ENCODE results near the gene GTF2H1.
"Not testable (repeated sequence)": the region's sequence is repeated elsewhere in the genome, so short reads cannot be mapped to it uniquely, and the experiment has no call there.

The GTF2H1 gene

DNA sequence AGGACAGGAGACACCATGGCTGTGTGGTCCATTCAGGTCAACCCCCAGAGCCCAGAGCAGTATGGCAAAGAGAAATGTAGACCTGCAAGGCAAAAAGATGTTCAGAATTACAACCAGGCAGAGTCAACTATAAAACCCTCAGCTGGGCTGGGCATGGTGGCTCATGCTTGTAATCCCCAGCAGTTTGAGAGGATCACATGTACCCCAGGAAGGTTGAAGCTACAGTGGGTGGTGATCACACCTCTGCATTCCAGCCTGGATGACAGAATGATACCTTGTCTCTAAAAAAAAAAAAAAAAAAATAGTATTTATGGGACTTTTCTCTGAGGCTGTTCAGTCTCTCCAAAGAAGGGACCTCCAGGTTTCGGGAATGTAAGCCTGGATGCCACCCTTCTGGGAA is 53.6 kb downstream of the GTF2H1 start:
- no peak for DNase-seq (ENCODE audit: low read depth in 2 of 2)

DNA sequence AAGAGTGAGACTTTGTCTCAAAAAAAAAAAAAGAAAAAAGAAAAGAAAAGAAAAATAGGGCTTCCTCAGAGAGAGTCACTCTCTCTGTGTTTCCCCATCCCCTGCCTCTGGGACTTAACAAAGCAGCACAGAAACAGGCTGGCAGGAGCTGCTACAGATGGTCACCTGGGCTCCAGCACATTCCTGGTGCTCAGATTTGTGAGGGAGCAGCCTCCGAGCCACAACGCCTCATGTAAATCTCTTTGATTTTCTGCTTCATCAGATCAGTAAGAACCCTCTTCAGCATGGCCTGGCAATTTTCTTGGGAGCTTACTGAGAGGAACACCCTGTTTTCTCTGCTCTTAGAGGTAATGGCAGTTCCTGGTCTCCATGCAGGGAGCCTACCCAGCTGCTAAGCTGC is 56.8 kb downstream of the GTF2H1 start:
- no peak for DNase-seq (ENCODE audit: low read depth in 2 of 2)

- peak; percentile 32 to 57 for DNase-seq (ENCODE audit: low read depth in 2 of 2)
These were observed 61.2 kb downstream of the GTF2H1 start for GRCh38 chr11:18383388-18384156.

DNA sequence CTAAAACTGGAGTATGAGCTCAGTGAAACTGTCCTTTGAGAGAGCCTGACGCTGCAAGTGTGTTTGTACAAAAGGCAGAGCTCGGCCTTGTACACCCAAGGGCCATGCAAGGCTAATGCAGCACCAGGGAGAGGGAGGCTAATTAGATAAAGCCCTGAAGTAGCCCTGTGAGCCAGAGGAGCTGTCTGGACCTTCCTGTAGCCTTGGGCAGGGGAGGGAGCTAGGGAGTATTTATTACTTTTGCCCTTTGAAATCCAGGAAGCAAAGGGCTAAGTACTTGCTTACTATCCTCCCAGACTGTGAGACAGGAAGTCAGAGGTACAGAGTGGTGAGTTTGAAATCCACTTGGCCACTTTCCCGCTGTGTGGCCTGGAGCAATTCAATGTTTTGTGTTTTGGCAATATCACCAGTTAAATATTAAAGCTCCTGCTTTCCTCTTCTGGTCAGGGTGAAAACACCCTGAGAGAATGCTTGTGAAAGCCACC is 61.8 kb downstream of the GTF2H1 start:
- DNase-seq (ENCODE audit: low read depth in 2 of 2): no peak

GRCh38 chr11:18390088-18390487 is 67.7 kb downstream of the GTF2H1 start:
- no peak for DNase-seq (ENCODE audit: low read depth in 2 of 2)

DNA sequence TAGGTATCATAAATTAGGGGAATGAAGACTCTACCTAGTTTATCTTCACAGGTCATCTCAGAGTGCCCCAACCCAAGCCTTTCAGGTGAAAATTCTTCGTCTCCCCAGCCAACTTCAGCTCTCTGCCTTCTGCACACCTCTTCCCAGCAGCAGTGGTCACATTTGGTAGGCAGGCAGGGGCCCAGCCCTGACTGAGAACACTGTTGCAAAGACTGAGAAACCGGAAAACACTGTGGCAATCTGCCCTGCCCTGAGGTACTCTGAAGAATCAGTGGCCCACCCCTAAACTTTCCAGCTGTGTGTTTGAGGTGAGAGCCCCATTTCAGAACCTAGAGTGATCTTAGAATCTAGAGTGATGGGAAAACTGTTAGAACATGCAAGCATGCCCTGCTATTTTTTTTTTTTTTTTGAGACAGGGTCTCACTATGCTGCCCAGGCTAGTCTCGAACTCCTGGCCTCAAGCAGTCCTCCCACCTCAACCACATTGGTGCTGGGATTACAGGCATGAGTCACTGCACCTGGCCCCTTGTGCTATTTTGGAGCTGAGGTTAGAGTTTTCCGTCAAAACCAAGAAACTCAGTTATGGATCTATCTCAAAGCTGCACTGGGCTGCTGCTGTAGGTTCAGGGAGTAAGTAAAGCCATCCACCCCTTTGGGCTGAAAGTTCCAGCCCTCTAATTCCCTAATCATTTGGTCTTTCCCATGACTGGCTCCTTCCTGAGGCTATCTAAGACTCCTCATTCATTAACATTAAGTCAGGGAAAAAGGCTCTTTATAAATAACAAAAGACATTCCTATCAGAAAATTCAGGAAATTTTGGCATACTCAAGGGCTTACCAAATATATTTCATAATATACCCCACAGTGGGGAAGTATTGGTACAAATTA is 70.3 kb downstream of the GTF2H1 start:
- no peak for DNase-seq (ENCODE audit: low read depth in 2 of 2)

- DNase-seq (ENCODE audit: low read depth in 2 of 2): no peak
These were observed 71.4 kb downstream of the GTF2H1 start for GRCh38 chr11:18393581-18394274.

DNA sequence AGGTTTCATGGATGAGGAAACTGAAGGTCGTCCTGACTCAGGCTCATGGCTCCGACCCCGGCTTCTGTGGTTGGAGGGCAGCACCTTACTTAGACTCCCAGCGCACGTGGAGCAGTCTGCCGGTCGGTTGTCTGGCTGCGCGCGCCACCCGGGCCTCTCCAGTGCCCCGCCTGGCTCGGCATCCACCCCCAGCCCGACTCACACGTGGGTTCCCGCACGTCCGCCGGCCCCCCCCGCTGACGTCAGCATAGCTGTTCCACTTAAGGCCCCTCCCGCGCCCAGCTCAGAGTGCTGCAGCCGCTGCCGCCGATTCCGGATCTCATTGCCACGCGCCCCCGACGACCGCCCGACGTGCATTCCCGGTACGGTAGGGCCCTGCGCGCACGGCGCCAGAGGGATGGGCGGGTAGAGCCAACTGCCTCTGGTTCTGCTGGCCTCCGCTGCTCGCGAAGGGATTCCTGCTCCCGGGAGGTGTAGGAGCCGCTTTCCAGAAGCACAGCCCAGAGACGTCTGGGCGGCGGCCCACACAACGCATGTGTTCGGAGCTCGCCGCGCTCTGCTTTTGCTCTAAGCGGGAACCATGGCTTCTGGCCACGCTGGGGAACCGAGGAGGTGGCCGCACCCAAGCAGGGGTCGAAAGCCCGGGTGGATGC is 72.0 kb downstream of the GTF2H1 start, which contains the start of gene LDHA:
TSS of gene LDHA (plus strand) at position 289 of the 653 bp plus-strand sequence. CDS start 2,280 bp downstream, outside the sequence.
- peak; percentile 98 to 99 for DNase-seq (ENCODE audit: low read depth in 2 of 2)

GRCh38 chr11:18394928-18395734 is 72.8 kb downstream of the GTF2H1 start:
- DNase-seq (ENCODE audit: low read depth in 2 of 2): peak in 1 of 2 donors; percentile 11

DNA sequence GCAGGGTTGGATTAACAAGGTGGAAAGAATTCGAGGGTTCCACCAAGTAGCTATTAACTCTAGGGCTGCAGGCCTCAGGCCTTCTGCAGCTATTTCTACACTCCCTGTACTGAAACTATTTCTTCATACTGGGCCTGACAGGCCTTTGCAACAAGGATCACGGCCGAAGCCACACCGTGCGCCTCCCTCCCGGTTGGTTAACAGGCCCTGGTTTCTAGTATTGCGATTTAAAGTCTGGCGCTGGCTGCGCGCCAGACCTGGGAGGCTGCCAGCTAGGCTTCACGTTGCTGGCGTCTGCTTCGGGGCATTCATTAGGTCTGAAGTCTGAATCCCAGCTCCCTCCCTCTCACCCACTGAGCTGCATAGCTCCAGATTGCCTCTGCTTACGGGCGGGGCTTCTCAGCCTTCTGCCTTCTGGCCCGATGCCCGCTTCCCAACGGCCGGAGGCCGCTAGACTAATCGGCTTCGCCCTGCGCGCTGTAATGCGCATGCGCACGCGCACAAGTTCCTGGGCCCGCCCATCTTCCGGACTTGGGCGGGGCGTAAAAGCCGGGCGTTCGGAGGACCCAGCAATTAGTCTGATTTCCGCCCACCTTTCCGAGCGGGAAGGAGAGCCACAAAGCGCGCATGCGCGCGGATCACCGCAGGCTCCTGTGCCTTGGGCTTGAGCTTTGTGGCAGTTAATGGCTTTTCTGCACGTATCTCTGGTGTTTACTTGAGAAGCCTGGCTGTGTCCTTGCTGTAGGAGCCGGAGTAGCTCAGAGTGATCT is 73.6 kb downstream of the GTF2H1 start:
- DNase-seq (ENCODE audit: low read depth in 2 of 2): peak; percentile 90 to 92

- no peak for DNase-seq (ENCODE audit: low read depth in 2 of 2)
These were observed 75.6 kb downstream of the GTF2H1 start for GRCh38 chr11:18397921-18398320.

DNA sequence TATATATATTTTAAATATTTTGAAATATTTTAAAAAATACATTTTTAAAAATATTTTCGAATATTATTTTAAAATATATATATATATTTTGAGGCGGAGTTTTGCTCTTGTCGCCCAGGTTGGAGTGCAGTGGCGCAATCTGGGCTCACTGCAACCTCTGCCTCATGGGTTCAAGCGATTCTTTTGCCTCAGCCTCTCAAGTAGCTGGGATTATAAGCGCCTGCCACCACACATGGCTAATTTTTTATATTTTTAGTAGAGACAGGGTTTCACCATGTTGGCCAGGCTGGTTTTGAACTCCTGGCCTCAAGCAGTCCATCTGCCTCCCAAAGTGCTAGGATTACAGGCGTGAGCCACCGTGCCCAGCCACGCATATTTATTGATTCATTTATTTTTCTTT is 78.7 kb downstream of the GTF2H1 start:
- DNase-seq (ENCODE audit: low read depth in 2 of 2): not testable (repeated sequence)

DNA sequence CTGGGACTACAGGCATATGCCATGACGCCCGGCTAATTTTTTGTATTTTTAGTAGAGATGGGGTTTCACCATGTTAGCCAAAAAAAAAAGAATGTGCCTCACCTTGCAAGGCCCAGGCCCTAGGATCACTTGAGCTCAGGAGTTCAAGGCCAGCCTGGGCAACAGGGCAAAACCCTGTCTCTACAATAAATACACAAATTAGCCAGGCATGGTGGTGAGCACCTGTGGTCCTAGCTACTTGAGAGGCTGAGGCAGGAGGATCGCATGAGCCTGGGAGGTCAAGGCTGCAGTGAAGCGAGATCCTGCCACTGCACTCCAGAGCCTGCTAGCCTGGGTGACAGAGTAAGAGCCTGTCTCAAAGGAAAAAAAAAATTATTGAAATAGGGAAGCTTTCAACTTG is 81.7 kb downstream of the GTF2H1 start:
- DNase-seq (ENCODE audit: low read depth in 2 of 2): no peak

DNA sequence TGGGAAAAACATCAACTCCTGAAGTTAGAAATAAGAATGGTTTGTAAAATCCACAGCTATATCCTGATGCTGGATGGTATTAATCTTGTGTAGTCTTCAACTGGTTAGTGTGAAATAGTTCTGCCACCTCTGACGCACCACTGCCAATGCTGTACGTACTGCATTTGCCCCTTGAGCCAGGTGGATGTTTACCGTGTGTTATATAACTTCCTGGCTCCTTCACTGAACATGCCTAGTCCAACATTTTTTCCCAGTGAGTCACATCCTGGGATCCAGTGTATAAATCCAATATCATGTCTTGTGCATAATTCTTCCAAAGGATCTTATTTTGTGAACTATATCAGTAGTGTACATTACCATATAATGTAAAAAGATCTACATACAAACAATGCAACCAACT is 85.0 kb downstream of the GTF2H1 start:
- not testable (repeated sequence) for DNase-seq (ENCODE audit: low read depth in 2 of 2)

DNA sequence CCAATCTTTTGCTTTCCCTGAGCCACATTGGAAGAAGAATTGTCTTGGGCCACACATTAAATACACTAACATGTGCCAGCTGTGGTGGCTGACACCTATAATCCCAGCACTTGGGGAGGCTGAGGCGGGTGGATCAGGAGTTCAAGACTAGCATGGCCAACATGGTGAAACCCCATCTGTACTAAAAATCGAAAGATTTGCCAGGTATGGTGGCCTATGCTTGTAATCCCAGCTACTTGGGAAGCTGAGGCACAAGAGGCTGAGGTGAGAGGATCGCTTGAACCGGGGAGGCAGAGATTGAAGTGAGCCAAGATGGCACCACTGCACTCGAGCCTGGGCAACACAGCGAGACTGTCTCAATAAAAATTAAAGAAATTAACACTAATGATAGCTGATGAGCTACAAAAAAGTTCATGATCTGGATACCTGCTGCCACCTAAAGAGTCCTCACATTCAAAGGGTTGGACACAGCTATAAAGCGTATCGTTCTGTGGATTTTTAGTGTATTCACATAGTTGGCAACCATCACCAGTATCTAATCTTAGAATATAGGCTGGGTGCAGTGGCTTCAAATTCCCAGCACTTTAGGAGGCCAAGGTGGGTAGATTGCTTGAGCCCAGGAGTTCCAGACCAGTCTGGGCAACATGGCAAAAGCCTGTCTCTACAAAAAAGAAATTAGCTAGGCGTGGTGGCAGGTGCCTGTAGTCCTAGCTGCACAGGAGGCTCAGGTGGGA is 86.4 kb downstream of the GTF2H1 start:
- no peak for DNase-seq (ENCODE audit: low read depth in 2 of 2)

- no peak for DNase-seq (ENCODE audit: low read depth in 2 of 2)
These were observed 94.1 kb downstream of the GTF2H1 start for GRCh38 chr11:18416459-18416858.

Data from stimulated activated CD8-positive, alpha-beta memory T cell treated with anti-CD3 and anti-CD28 coated beads, Interleukin-15, amount 100 ng/mL, for 4 hours (primary cell).